Measurements from ENCODE around the gene AP5B1.

GRCh38 chr11:65741185-65741584, 39.6 kb downstream of the AP5B1 start:
- TF ChIP-seq, protein P1, sequence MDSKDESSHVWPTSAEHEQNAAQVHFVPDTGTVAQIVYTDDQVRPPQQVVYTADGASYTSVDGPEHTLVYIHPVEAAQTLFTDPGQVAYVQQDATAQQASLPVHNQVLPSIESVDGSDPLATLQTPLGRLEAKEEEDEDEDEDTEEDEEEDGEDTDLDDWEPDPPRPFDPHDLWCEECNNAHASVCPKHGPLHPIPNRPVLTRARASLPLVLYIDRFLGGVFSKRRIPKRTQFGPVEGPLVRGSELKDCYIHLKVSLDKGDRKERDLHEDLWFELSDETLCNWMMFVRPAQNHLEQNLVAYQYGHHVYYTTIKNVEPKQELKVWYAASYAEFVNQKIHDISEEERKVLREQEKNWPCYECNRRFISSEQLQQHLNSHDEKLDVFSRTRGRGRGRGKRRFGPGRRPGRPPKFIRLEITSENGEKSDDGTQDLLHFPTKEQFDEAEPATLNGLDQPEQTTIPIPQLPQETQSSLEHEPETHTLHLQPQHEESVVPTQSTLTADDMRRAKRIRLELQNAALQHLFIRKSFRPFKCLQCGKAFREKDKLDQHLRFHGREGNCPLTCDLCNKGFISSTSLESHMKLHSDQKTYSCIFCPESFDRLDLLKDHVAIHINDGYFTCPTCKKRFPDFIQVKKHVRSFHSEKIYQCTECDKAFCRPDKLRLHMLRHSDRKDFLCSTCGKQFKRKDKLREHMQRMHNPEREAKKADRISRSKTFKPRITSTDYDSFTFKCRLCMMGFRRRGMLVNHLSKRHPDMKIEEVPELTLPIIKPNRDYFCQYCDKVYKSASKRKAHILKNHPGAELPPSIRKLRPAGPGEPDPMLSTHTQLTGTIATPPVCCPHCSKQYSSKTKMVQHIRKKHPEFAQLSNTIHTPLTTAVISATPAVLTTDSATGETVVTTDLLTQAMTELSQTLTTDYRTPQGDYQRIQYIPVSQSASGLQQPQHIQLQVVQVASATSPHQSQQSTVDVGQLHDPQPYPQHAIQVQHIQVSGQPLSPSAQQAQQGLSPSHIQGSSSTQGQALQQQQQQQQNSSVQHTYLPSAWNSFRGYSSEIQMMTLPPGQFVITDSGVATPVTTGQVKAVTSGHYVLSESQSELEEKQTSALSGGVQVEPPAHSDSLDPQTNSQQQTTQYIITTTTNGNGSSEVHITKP (IDR thresholded peaks at IDR 0.05; ENCODE audit: partially characterized antibody): no peak
- TF ChIP-seq NFE2L1 (tag; IDR thresholded peaks at IDR 0.05; ENCODE audit: borderline replicate concordance, low read depth) (no peak), ZNF696 (CRISPR knock-in tag; conservative IDR thresholded peaks at IDR 0.05) (no peak), GATA2 (CRISPR knock-in tag; IDR thresholded peaks at IDR 0.05) (no peak), GABPA (tag; conservative IDR thresholded peaks at IDR 0.05; ENCODE audit: low read depth) (no peak), ZNF212 (CRISPR knock-in tag; IDR thresholded peaks at IDR 0.05) (no peak), XRCC3 (IDR thresholded peaks at IDR 0.05) (no peak), SIN3A (IDR thresholded peaks at IDR 0.05; ENCODE audit: borderline replicate concordance in 2 of 2, control insufficient read depth in 1 of 2, low read depth in 2 of 2, low read length in 2 of 2) (no peak), ZNF274 (IDR thresholded peaks at IDR 0.05; ENCODE audit: borderline replicate concordance, low read depth, low read length) (no peak), POLR2A (conservative IDR thresholded peaks at IDR 0.05) (no peak), PCBP2 (IDR thresholded peaks at IDR 0.05; ENCODE audit: low read depth, low read length, poor library complexity, severe bottlenecking) (no peak)
- TF ChIP-seq, protein P2, sequence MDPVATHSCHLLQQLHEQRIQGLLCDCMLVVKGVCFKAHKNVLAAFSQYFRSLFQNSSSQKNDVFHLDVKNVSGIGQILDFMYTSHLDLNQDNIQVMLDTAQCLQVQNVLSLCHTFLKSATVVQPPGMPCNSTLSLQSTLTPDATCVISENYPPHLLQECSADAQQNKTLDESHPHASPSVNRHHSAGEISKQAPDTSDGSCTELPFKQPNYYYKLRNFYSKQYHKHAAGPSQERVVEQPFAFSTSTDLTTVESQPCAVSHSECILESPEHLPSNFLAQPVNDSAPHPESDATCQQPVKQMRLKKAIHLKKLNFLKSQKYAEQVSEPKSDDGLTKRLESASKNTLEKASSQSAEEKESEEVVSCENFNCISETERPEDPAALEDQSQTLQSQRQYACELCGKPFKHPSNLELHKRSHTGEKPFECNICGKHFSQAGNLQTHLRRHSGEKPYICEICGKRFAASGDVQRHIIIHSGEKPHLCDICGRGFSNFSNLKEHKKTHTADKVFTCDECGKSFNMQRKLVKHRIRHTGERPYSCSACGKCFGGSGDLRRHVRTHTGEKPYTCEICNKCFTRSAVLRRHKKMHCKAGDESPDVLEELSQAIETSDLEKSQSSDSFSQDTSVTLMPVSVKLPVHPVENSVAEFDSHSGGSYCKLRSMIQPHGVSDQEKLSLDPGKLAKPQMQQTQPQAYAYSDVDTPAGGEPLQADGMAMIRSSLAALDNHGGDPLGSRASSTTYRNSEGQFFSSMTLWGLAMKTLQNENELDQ (CRISPR knock-in tag; IDR thresholded peaks at IDR 0.05; ENCODE audit: borderline replicate concordance): no peak
- TF ChIP-seq, protein P3, sequence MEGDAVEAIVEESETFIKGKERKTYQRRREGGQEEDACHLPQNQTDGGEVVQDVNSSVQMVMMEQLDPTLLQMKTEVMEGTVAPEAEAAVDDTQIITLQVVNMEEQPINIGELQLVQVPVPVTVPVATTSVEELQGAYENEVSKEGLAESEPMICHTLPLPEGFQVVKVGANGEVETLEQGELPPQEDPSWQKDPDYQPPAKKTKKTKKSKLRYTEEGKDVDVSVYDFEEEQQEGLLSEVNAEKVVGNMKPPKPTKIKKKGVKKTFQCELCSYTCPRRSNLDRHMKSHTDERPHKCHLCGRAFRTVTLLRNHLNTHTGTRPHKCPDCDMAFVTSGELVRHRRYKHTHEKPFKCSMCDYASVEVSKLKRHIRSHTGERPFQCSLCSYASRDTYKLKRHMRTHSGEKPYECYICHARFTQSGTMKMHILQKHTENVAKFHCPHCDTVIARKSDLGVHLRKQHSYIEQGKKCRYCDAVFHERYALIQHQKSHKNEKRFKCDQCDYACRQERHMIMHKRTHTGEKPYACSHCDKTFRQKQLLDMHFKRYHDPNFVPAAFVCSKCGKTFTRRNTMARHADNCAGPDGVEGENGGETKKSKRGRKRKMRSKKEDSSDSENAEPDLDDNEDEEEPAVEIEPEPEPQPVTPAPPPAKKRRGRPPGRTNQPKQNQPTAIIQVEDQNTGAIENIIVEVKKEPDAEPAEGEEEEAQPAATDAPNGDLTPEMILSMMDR (IDR thresholded peaks at IDR 0.05 in 2 of 3, conservative IDR thresholded peaks at IDR 0.05 in 1 of 3; ENCODE audit: insufficient read depth in 2 of 3, low read depth in 1 of 3, low read length in 3 of 3): no peak
